Neural cell (in vitro differentiated cells): ENCODE results near the gene CELF4. TPM values are rescaled to one million over a fixed set of nuclear protein-coding genes. Genes with fewer than 3 reads are reported as not detected.

Source experiments
- H2AFZ ChIP-seq: fragments of 200-600, 300-800 bp; sonication (generic), shearing (Covaris generic); 2 replicates; pipeline ENCODE4 v1.6.0; 2014; ENCODE audit warnings: low read depth, mild to moderate bottlenecking, antibody characterized with exemption, low read length, moderate library complexity
- H3F3A ChIP-seq: fragments of 200-600 bp; shearing (Covaris generic); 2 replicates; pipeline ENCODE4 v1.6.1; 2016; ENCODE audit warnings: mild to moderate bottlenecking, moderate library complexity, mixed read lengths, antibody characterized with exemption, low read length; ENCODE audit not compliant: insufficient read depth, poor library complexity, severe bottlenecking
- H3K27ac ChIP-seq: fragments of 200-600, 300-800 bp; sonication (generic), shearing (Covaris generic); 2 replicates; pipeline ENCODE4 v1.5.1; 2014; ENCODE audit warnings: mild to moderate bottlenecking, low read length, moderate library complexity
- H3K27me3 ChIP-seq: fragments of 300-800, 200-600 bp; sonication (generic), shearing (Covaris generic); 2 replicates; pipeline ENCODE4 v1.6.0; 2014; ENCODE audit warnings: mild to moderate bottlenecking, low read depth, low read length, moderate library complexity; ENCODE audit not compliant: insufficient read depth
- H3K36me3 ChIP-seq: fragments of 300-800, 200-600 bp; sonication (generic), shearing (Covaris generic); 2 replicates; pipeline ENCODE4 v1.5.1; 2014; ENCODE audit warnings: mild to moderate bottlenecking, antibody characterized with exemption, low read length, moderate library complexity; ENCODE audit not compliant: insufficient read depth
- H3K4me2 ChIP-seq: fragments of 300-800, 200-600 bp; sonication (generic), shearing (Covaris generic); 2 replicates; pipeline ENCODE4 v1.6.0; 2014; ENCODE audit warnings: mild to moderate bottlenecking, low read length
- H3K4me3 ChIP-seq: fragments of 300-800, 200-600 bp; sonication (generic), shearing (Covaris generic); 2 replicates; pipeline ENCODE4 v1.5.1; 2014; ENCODE audit warnings: mild to moderate bottlenecking, low read length, moderate library complexity
- H3K79me2 ChIP-seq: fragments of 200-600 bp; shearing (Covaris generic); replicated peaks from 2 replicates; pipeline ENCODE4 v1.6.0; 2014; ENCODE audit warnings: mild to moderate bottlenecking, low read length, moderate library complexity; ENCODE audit not compliant: insufficient read depth
- H3K9ac ChIP-seq: fragments of 300-800, 200-600 bp; sonication (generic), shearing (Covaris generic); 2 replicates; pipeline ENCODE4 v1.6.1; 2016; ENCODE audit warnings: mild to moderate bottlenecking, low read length, mixed read lengths
- H3K9me2 ChIP-seq: fragments of 200-600 bp; shearing (Covaris generic); 2 replicates; pipeline ENCODE4 v1.6.1; 2016; ENCODE audit warnings: mild to moderate bottlenecking, low read length, mixed read lengths; ENCODE audit not compliant: insufficient read depth
- H3K9me3 ChIP-seq: fragments of 200-600, 300-800 bp; sonication (generic), shearing (Covaris generic); 2 replicates; pipeline ENCODE4 v1.6.1; 2016; ENCODE audit warnings: mild to moderate bottlenecking, mixed run types, low read length, moderate library complexity, mixed read lengths
- H4K20me1 ChIP-seq: fragments of 200-600 bp; shearing (Covaris generic); 2 replicates; pipeline ENCODE4 v1.6.1; 2016; ENCODE audit warnings: mild to moderate bottlenecking, mixed run types; ENCODE audit not compliant: insufficient read depth
- CTCF ChIP-seq: fragments of 450-650 bp; IDR thresholded peaks from 2 replicates; pipeline ENCODE4 v1.5.1; 2014; ENCODE audit warnings: antibody characterized with exemption, mild to moderate bottlenecking, moderate library complexity; ENCODE audit not compliant: poor library complexity, severe bottlenecking
- EP300 ChIP-seq: fragments of 450-650 bp; conservative IDR thresholded peaks from 2 replicates; pipeline ENCODE4 v1.6.1; 2014; ENCODE audit warnings: antibody characterized with exemption, mild to moderate bottlenecking, moderate library complexity; ENCODE audit not compliant: poor library complexity, severe bottlenecking
- EZH2 ChIP-seq: fragments of 200-600, 300-800 bp; shearing (Covaris generic), sonication (generic); IDR thresholded peaks from 2 replicates; pipeline ENCODE4 v1.6.1; 2014; ENCODE audit warnings: antibody characterized with exemption, low read length, borderline replicate concordance, mild to moderate bottlenecking; ENCODE audit not compliant: insufficient read depth, poor library complexity, severe bottlenecking
- MXI1 ChIP-seq: fragments of 450-650 bp; conservative IDR thresholded peaks from 2 replicates; pipeline ENCODE4 v1.6.1; 2014; ENCODE audit warnings: antibody characterized with exemption, mild to moderate bottlenecking; ENCODE audit not compliant: poor library complexity, severe bottlenecking
- POLR2AphosphoS5 ChIP-seq: IDR thresholded peaks from 2 replicates; pipeline ENCODE4 v1.6.1; 2012
- RAD21 ChIP-seq: fragments of 450-650 bp; conservative IDR thresholded peaks from 2 replicates; pipeline ENCODE4 v1.6.1; 2014; ENCODE audit warnings: antibody characterized with exemption, mild to moderate bottlenecking, moderate library complexity
- REST ChIP-seq: IDR thresholded peaks from 2 replicates; pipeline ENCODE4 v1.6.1; 2012; ENCODE audit warnings: borderline replicate concordance
- SMC3 ChIP-seq: fragments of 450-650 bp; conservative IDR thresholded peaks from 2 replicates; pipeline ENCODE4 v1.6.1; 2014; ENCODE audit warnings: antibody characterized with exemption, mild to moderate bottlenecking, moderate library complexity; ENCODE audit not compliant: poor library complexity
- TAF1 ChIP-seq: IDR thresholded peaks from 2 replicates; pipeline ENCODE4 v1.6.1; 2012; ENCODE audit warnings: low read depth
- polyA plus RNA-seq: library from polyadenylated mRNA; depleted of rRNA; stranded (reverse); fragments of >200 nt; gene quantifications from 2 replicates; pipeline ENCODE4 v1.2.3, GENCODE V29; 2014

CELF4 gene
- polyA plus RNA-seq, 1 donor from 2014 or later = 191 TPM

GRCh38 chr18:37280701-37281393 lies 284.8 kb downstream of the CELF4 start:
- TF ChIP-seq CTCF (no peak), REST (no peak), SMC3 (no peak), TAF1 (no peak), EP300 (no peak), EZH2 (no peak), POLR2AphosphoS5 (no peak), RAD21 (no peak), MXI1 (no peak)
- H3K36me3 ChIP-seq = no peaks in the 10 kb centered on the region
- H4K20me1 ChIP-seq = no peaks in the 10 kb centered on the region
- H3K9me3 ChIP-seq = no peaks in the 10 kb centered on the region
- no peak overlapping the region for H3K4me3 ChIP-seq
- H3K9ac ChIP-seq = no peak overlapping the region
- no peaks in the 10 kb centered on the region for H3F3A ChIP-seq
- no peak overlapping the region for H3K4me2 ChIP-seq
- H2AFZ ChIP-seq = no peak overlapping the region
- H3K27ac ChIP-seq = no peak overlapping the region
- H3K9me2 ChIP-seq = no peaks in the 10 kb centered on the region
- no peaks in the 10 kb centered on the region for H3K79me2 ChIP-seq
- no peaks in the 10 kb centered on the region for H3K27me3 ChIP-seq

- Histone ChIP-seq H3F3A (no peaks in the 10 kb centered on the region), H3K27ac (no peak overlapping the region), H3K4me3 (no peak overlapping the region), H4K20me1 (no peaks in the 10 kb centered on the region), H3K79me2 (no peaks in the 10 kb centered on the region), H3K4me2 (no peak overlapping the region), H3K36me3 (peaks cover 5% of the 10 kb centered on the region), H2AFZ (no peak overlapping the region), H3K9me3 (no peaks in the 10 kb centered on the region), H3K27me3 (no peaks in the 10 kb centered on the region), H3K9me2 (no peaks in the 10 kb centered on the region), H3K9ac (no peak overlapping the region)
- TF ChIP-seq SMC3 (no peak), RAD21 (no peak), EP300 (no peak), POLR2AphosphoS5 (no peak), TAF1 (no peak)
These were observed 287.8 kb downstream of the CELF4 start for GRCh38 chr18:37277804-37278203.
